Sigmoid colon (tissue), 7 donors: ENCODE measurements around the gene COPZ2. TPM values are rescaled to one million over a fixed set of nuclear protein-coding genes. Genes with fewer than 3 reads are reported as not detected.
"Not testable (repeated sequence)": the region's sequence is repeated elsewhere in the genome, so short reads cannot be mapped to it uniquely, and the experiment has no call there.

Source experiments
- DNase-seq: peaks from one replicate; pipeline ENCODE4 v3.0.0-alpha.2; 2019
- H3K27ac ChIP-seq, 4 donors: fragments of 200-600 bp; sonication (generic); one replicate each; pipeline ENCODE4 v1.5.1; 2016 to 2019; ENCODE audit warnings: mild to moderate bottlenecking in 1 of 4
- H3K27me3 ChIP-seq, 3 donors: fragments of 200-600 bp; sonication (generic); one replicate each; pipeline ENCODE4 v1.5.1; 2019; ENCODE audit warnings: mild to moderate bottlenecking in 1 of 3
- H3K36me3 ChIP-seq, 4 donors: fragments of 200-600 bp; sonication (generic); one replicate each; pipeline ENCODE4 v1.5.1; 2016 to 2019
- H3K4me1 ChIP-seq, 4 donors: fragments of 200-600 bp; sonication (generic); one replicate each; pipeline ENCODE4 v1.5.1; 2017 to 2019
- H3K4me3 ChIP-seq, 4 donors: fragments of 200-600 bp; sonication (generic); one replicate each; pipeline ENCODE4 v1.5.1; 2017 to 2019; ENCODE audit warnings: mild to moderate bottlenecking in 2 of 4, moderate library complexity in 1 of 4
- H3K9me3 ChIP-seq, 4 donors: fragments of 200-600 bp in 3 of 4; sonication (generic) in 3 of 4; one replicate each; pipeline versions ENCODE4 v1.5.1 to v1.6.1; 2013 to 2019
- EP300 ChIP-seq, 4 donors: sonication (generic); formaldehyde crosslinking; IDR thresholded peaks; one replicate each; pipeline ENCODE4 v1.6.1; 2017; ENCODE audit warnings: antibody characterized with exemption in 4 of 4
- POLR2A ChIP-seq, 2 donors: fragments of 450-650 bp; IDR thresholded peaks; one replicate each; pipeline ENCODE4 v1.6.1; 2016; ENCODE audit warnings: antibody characterized with exemption in 2 of 2, mild to moderate bottlenecking in 2 of 2, moderate library complexity in 2 of 2
- POLR2AphosphoS5 ChIP-seq, 4 donors: sonication (generic); formaldehyde crosslinking; IDR thresholded peaks; one replicate each; pipeline ENCODE4 v1.6.1; 2017; ENCODE audit warnings: antibody characterized with exemption in 4 of 4
- WGBS, 2 donors: extraction: QIAGEN DNeasy Blood & Tissue Kit; methylation state at CpG; one replicate each; pipeline ENCODE4 v1.1.7; 2013; 5-methylcytosine and 5-hydroxymethylcytosine counted together
- intact Hi-C: fragments of 100-400 bp; cut with DNase I; formaldehyde crosslinking; loops from one replicate; pipeline ENCODE4 v1.15.1; 2023
- polyA plus RNA-seq, 3 donors: library from polyadenylated mRNA; stranded (reverse); fragments of 200-250 nt; gene quantifications; one replicate each; pipeline ENCODE4 v1.2.3, GENCODE V29; 2013
- total RNA-seq, 4 donors: library from RNA; depleted of rRNA; stranded (reverse); fragments of >200 nt; gene quantifications; one replicate each; pipeline ENCODE4 v1.1.0, GENCODE V29; 2016
- TF ChIP-seq, protein P1 (sequence below), 4 experiments: fragments of 450-650 bp in 3 of 4; fragments of 200-600 bp in 1 of 4; IDR thresholded peaks; one replicate each; pipeline ENCODE4 v1.5.1; 2016 to 2019; ENCODE audit warnings: antibody characterized with exemption in 4 of 4, mild to moderate bottlenecking in 3 of 4, moderate library complexity in 2 of 4
- donor health status: healthy with polysubstance abuse.
- donor health status: Bipolar disorder and iron deficiency.
- donor health status: healthy.

Gene COPZ2
- total and polyA plus RNA-seq, 7 donors, result 5.5 to 64.0 (median 52.3) TPM

DNA sequence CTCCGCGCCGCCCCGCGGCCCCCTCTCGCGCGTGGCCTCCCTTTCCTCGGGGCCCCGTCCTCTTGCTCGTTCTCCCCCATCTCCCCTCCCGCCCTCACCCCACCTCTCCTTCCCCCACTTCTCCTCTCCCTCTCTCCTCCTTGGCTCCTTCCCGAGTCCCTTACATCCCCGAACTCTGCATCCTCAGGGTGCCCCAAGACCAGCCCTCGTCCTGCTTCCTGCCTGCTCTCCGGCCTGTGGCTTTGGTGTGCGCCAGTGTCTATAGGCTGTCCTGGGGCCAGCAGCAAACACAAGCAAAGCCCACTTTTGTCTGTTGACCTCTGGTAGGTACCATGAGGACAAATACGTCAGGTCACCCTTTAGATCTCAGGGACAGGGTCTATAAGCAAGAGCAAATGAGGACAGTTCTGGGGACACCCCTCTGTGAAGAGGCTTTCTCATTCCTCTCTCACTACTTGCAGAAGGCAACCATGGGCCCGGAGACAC lies 284 bp upstream of the COPZ2 start:
- Histone ChIP-seq H3K4me1 (peaks cover 0 to 16% (median 12%) of the 10 kb centered on the region in 4 donors), H3K9me3 (no peaks in the 10 kb centered on the region), H3K27me3 (no peaks in the 10 kb centered on the region), H3K27ac (peak overlapping the region; percentile 81 to 85 (median 84)), H3K36me3 (peaks cover 0 to 6% (median 0%) of the 10 kb centered on the region in 4 donors), H3K4me3 (peak overlapping the region; percentile 25 to 76 (median 70))
- 8 to 10% methylated on average over 19 of the region's 19 CpGs for WGBS, 2 donors
- intact Hi-C loops, result loop anchor here (1.0 kb wide), 1 partner anchor 36 kb away; no protein-coding TSS in a partner anchor
- no peak for DNase-seq
- no peak for TF ChIP-seq EP300 (IDR thresholded peaks at IDR 0.05)
- TF ChIP-seq POLR2AphosphoS5 (IDR thresholded peaks at IDR 0.05), result no peak
- no peak for TF ChIP-seq POLR2A (IDR thresholded peaks at IDR 0.05)
- TF ChIP-seq, protein P1, sequence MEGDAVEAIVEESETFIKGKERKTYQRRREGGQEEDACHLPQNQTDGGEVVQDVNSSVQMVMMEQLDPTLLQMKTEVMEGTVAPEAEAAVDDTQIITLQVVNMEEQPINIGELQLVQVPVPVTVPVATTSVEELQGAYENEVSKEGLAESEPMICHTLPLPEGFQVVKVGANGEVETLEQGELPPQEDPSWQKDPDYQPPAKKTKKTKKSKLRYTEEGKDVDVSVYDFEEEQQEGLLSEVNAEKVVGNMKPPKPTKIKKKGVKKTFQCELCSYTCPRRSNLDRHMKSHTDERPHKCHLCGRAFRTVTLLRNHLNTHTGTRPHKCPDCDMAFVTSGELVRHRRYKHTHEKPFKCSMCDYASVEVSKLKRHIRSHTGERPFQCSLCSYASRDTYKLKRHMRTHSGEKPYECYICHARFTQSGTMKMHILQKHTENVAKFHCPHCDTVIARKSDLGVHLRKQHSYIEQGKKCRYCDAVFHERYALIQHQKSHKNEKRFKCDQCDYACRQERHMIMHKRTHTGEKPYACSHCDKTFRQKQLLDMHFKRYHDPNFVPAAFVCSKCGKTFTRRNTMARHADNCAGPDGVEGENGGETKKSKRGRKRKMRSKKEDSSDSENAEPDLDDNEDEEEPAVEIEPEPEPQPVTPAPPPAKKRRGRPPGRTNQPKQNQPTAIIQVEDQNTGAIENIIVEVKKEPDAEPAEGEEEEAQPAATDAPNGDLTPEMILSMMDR (IDR thresholded peaks at IDR 0.05), result no peak

DNA sequence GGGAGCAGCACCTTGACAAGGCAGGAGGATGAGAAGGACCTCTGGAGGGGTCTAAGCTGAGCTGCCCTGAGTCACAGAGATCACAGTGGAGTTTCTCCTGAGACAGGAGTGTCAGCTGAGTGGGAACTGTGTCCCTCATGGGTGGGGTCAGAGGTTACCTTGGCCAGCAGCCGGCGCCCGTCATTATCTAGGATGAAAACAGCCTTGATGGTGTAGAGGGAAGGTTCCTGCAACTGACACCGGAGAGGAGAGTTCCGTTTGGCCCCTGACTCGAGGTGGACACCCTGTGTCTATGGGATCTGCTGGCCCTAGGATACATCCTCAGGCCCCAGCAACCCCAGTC lies 933 bp downstream of the COPZ2 start:
- Histone ChIP-seq H3K27ac (peak overlapping the region; percentile 81 to 85 (median 84)), H3K27me3 (no peaks in the 10 kb centered on the region), H3K36me3 (peaks cover 0 to 6% (median 0%) of the 10 kb centered on the region in 4 donors), H3K4me3 (peak overlapping the region; percentile 54 to 76 (median 70)), H3K4me1 (peaks cover 0 to 16% (median 12%) of the 10 kb centered on the region in 4 donors), H3K9me3 (no peaks in the 10 kb centered on the region)
- intact Hi-C loops, result loop anchor here (1.0 kb wide), 1 partner anchor 38 kb away; no protein-coding TSS in a partner anchor
- DNase-seq, result no peak
- WGBS, 2 donors, result 21 to 62% methylated on average over 6 of the region's 6 CpGs
- TF ChIP-seq EP300 (IDR thresholded peaks at IDR 0.05) (no peak), POLR2AphosphoS5 (IDR thresholded peaks at IDR 0.05) (no peak), POLR2A (IDR thresholded peaks at IDR 0.05) (no peak)
- TF ChIP-seq, protein P1 (IDR thresholded peaks at IDR 0.05), result no peak

DNA sequence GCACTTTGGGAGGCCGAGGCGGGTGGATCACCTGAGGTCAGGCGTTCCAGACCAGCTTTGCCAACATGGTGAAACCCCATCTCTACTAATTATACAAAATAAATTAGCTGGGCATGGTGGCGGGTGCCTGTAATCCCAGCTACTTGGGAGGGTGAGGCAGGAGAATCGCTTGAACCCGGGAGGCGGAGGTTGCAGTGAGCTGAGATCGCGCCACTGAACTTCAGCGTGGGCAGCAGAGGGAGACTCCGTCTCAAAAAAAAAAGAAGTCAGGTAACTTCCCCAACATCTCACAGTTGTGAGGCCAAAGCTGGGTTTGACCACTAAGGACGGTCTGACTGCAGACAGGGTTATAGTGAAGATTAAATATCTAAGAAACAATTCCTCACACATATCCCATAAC lies 2.9 kb downstream of the COPZ2 start:
- peaks cover 0 to 21% (median 18%) of the 10 kb centered on the region in 4 donors for H3K4me1 ChIP-seq
- H3K27me3 ChIP-seq, intact Hi-C loops, H3K9me3 ChIP-seq, H3K4me3 ChIP-seq, H3K27ac ChIP-seq, H3K36me3 ChIP-seq, DNase-seq: not testable (repeated sequence)
- 84 to 86% methylated on average over 12 of the region's 12 CpGs for WGBS, 2 donors

DNA sequence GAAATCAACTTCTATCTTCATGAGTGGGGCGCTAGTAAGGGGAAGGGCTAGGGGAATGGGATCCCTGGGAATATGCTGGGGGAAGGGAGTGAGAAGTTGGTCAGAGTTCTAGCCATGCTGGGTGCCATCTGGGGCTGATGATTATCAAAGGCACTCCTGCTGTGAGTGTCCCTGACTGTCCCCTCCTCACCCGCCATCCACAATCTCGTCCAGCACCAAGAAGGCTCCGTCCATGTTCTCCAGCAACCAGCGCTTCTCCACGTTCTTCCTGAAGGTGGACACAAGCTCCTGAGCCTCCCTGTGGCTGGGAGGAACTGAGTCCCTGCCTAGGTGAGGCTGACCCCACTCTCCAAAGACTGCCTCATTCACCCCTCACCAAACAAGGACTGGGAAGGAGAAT lies 5.6 kb downstream of the COPZ2 start:
- Histone ChIP-seq H3K4me1 (peaks cover 0 to 16% (median 11%) of the 10 kb centered on the region in 4 donors), H3K9me3 (no peaks in the 10 kb centered on the region), H3K27ac (no peak overlapping the region), H3K36me3 (peaks cover 0 to 6% (median 0%) of the 10 kb centered on the region in 4 donors), H3K27me3 (no peaks in the 10 kb centered on the region), H3K4me3 (no peak overlapping the region)
- 86% methylated on average over 6 of the region's 6 CpGs for WGBS, 2 donors
- TF ChIP-seq POLR2A (IDR thresholded peaks at IDR 0.05), result no peak
- TF ChIP-seq POLR2AphosphoS5 (IDR thresholded peaks at IDR 0.05), result no peak
- TF ChIP-seq, protein P1 (IDR thresholded peaks at IDR 0.05), result no peak
- no peak for TF ChIP-seq EP300 (IDR thresholded peaks at IDR 0.05)
- intact Hi-C loops, result no loop called here
- DNase-seq, result no peak

DNA sequence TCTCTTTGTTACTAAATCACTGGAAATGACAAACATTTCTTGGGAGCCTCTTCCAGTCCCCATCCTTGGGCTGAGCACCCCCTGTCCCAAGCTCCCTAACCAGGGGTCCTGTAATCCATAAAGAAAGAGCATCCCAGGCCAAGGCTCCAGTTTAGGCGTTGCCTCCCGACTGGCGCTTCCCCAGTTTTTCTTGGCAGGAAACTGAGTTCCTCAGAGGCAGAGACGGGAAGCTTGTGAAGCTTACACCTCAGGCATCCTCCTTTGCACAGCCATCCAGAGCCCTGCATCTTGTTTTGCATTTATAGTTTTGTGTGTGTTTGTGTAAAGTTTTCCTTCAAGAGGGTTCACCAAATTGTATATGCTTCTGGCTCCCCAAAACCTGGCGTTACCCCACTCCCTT lies 7.1 kb downstream of the COPZ2 start:
- TF ChIP-seq EP300 (IDR thresholded peaks at IDR 0.05), result no peak
- no peak for TF ChIP-seq POLR2AphosphoS5 (IDR thresholded peaks at IDR 0.05)
- no peak for TF ChIP-seq POLR2A (IDR thresholded peaks at IDR 0.05)
- peak overlapping the region in 3 of 4 donors; percentile 18 to 49 (median 31) for H3K27ac ChIP-seq
- intact Hi-C loops, result no loop called here
- no peaks in the 10 kb centered on the region for H3K27me3 ChIP-seq
- WGBS, 2 donors, result 41 to 64% methylated on average over 5 of the region's 5 CpGs
- peaks cover 0 to 6% (median 0%) of the 10 kb centered on the region in 4 donors for H3K36me3 ChIP-seq
- no peak for DNase-seq
- H3K9me3 ChIP-seq, result no peaks in the 10 kb centered on the region
- no peak overlapping the region for H3K4me3 ChIP-seq
- peaks cover 0 to 23% (median 19%) of the 10 kb centered on the region in 4 donors for H3K4me1 ChIP-seq
